Epithelial cell of esophagus (primary cell): Measurements from ENCODE around the gene POMT1.
"Not testable (repeated sequence)": the region's sequence is repeated elsewhere in the genome, so short reads cannot be mapped to it uniquely, and the experiment has no call there.

Source experiments
- DNase-seq: peaks from one replicate; pipeline ENCODE4 v3.0.0; 2010; ENCODE audit warnings: low read depth
- H3K4me3 ChIP-seq: 2 replicates; pipeline ENCODE4 v1.5.1; 2011; ENCODE audit warnings: mild to moderate bottlenecking, low read length, control low read depth
- TF ChIP-seq, protein P1 (sequence below): IDR thresholded peaks from 2 replicates; pipeline ENCODE4 v1.5.1; 2011; ENCODE audit warnings: low read depth, mild to moderate bottlenecking, low read length, control low read depth, inconsistent platforms; ENCODE audit not compliant: insufficient read depth; ENCODE audit errors: missing control alignments

POMT1 gene

DNA sequence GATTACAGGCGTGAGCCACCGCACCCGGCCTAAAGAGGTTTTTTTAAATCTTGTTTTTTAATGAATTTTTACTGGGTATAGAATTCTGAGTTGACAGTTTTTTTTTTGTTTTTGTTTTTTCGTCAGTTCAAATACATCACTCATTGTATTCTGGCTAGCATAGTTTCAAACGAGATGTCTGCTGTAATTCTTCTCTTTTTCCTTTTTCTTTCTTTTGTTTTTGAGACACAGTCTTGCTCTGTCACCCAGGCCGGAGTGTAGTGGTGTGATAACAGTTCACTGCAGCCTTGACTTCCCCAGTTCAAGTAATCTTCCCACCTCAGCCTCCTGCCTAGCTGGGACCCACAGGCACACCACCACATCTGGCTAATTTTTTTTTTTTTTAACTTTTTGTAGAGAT is 40.4 kb downstream of the POMT1 start:
- no peak for DNase-seq
- no peak overlapping the region for H3K4me3 ChIP-seq
- TF ChIP-seq, protein P1, sequence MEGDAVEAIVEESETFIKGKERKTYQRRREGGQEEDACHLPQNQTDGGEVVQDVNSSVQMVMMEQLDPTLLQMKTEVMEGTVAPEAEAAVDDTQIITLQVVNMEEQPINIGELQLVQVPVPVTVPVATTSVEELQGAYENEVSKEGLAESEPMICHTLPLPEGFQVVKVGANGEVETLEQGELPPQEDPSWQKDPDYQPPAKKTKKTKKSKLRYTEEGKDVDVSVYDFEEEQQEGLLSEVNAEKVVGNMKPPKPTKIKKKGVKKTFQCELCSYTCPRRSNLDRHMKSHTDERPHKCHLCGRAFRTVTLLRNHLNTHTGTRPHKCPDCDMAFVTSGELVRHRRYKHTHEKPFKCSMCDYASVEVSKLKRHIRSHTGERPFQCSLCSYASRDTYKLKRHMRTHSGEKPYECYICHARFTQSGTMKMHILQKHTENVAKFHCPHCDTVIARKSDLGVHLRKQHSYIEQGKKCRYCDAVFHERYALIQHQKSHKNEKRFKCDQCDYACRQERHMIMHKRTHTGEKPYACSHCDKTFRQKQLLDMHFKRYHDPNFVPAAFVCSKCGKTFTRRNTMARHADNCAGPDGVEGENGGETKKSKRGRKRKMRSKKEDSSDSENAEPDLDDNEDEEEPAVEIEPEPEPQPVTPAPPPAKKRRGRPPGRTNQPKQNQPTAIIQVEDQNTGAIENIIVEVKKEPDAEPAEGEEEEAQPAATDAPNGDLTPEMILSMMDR = no peak

DNA sequence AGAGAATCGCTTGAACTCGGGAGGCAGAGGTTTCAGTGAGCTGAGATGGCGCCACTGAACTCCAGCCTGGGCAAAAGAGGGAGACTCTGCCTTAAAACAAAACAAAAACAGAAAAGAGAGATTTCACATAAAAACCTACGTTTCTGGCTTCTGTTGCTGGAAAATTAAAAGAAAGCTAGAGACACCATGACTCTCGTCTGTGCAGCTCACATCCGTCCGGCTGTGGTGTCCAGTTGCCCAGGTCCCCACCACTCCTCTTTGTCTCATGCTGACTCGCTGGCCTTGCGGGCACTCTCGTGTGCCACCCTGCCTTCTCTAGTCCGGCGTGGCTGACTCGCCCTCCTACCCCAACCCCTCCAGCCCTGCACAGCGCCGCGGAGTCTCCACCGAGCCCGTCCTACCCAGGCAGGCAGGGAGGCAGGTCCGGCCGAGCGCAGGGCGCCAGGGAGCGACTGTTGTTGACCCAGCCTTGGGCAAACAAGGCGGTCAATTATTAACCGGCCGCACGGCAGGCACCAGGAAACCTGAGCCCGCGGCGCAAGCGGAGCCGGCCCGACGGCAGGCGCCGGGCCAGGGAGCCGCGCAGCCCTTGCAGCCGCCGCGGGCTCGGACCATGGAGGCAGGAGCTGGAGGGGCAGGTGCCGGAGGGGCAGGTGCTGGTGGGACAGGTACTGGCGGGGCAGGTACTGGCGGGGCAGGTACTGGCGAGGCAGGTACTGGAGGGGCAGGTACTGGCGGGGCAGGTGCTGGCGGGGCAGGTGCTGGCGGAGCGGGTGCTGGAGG is 42.5 kb downstream of the POMT1 start, which contains the start of gene PRRT1B:
Gene PRRT1B (plus strand): TSS at position 521 of the 783 bp plus-strand sequence. CDS start 93 bp downstream, at position 614.
- no peak within 1 kb of the TSS for H3K4me3 ChIP-seq
- DNase-seq = no peak
- TF ChIP-seq, protein P1 = no peak

DNA sequence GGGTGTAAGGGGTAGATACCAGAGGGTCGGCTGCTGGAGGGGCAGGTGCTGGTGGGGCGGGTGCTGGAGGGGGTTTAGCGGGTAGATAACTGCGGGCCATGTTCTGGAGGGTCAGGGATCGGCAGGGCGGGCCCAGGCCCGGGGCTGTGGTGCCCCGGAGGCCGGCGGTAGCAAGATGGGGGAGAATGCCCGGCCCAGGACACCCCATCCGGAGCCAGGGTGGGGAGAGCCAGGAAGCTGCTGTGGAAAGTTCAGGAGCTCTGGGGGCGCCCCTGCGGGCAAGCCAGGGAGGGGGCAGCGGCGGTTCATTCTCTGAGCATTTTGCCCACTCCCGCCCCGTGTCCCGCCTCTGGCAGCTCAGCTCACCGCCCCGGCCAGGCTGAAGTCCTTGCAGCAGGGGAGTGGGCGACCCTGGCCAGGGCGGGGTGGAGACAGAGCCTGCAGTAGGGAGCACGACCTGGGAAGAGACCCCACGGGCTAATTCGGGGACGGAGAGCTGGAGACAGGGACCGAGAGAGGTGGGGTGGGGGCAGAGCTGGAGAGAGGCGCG is 43.1 kb downstream of the POMT1 start:
- DNase-seq = no peak
- H3K4me3 ChIP-seq = no peak overlapping the region
- TF ChIP-seq, protein P1 = no peak

DNA sequence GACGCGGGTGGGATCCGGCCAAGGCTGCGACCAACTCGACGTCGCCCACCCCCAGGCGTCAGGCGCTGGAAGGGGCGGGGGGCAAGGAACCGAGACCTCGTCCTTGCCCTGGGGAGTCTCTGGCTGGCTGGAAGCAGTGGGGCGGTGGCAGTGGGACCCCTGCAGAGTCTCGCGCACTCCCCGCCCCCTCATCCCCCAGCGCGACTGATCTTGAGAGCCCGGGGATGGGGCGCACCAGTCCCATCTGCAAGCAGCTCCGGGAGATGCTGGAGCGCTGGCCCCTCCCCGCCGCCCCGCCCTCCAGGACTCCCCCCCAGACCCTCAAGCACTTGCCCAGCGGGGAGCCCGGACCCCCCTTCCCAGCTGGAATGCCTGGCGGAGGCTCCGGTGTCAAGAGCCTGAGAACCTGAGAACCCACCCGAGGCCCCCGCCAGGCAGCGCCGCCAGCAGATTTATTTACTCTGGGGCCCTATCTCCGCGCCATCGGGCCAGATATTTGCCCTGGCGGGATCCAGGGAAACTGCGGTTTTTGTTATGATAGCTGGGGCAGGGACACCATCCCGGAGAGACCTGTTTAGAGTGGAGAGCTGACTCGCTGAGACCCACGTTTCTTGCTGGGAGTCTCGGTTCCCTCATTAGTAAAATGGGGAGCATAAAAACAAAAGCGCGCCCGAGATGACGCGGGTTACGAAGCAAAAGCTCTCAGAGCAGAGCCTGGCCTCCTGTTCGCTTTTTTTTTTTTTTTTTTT is 43.8 kb downstream of the POMT1 start:
- no peak overlapping the region for H3K4me3 ChIP-seq
- TF ChIP-seq, protein P1 = no peak
- DNase-seq = no peak

DNA sequence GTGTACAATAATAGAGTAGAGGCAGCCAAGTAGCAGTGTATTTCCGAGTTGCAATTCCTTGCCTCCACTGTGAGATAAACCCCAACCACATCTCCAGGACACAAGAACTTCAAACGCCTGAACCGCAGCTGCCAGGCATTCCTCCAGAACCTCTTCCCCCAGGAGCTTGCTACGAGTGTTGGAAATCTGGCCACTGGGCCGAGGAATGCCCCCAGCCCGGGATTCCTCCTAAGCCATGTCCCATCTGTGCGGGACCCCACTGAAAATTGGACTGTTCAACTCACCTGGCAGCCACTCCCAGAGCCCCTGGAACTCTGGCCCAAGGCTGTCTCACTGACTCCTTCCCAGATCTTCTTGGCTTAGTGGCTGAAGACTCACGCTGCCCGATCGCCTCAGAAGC is 46.5 kb downstream of the POMT1 start:
- DNase-seq = not testable (repeated sequence)

DNA sequence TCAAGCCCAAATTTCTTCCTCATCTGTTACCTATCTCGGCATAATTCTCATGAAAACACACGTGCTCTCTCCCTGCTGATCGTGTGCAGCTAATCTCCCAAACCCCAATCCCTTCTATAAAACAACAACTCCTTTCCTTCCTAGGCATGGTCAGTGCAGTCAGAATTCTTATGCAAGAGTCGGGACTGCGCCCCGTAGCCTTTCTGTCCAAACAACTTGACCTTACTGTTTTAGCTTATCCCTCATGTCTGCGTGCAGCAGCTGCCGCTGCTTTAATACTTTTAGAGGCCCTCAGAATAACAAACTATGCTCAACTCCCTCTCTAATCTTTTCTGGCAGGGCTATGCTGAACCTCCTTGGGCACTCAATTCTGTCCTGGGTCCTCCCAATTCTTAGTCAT is 47.7 kb downstream of the POMT1 start:
- H3K4me3 ChIP-seq, DNase-seq: not testable (repeated sequence)

More for the DNA sequence above, 46.5 kb downstream of the POMT1 start:
- H3K4me3 ChIP-seq = not testable (repeated sequence)

DNA sequence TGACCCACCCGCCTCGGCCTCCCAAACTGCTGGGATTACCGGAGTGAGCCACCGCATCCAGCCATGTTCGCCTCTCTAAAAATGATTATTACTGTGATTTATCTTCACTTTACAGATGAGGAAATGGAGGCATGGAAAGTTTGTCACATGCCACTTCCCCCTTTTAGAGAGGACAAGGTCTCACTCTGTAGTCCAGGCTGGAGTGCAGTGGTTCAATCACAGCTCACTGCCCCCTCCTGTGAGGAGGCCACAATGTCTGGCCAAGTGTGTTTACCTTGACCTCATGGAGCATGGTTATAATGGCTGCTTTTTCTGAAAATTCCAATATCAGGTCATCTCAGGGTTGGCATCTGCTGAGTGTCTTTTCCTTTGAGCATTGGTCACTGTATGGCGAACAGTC is 49.3 kb downstream of the POMT1 start:
- TF ChIP-seq, protein P1 = no peak
- DNase-seq = no peak
- no peak overlapping the region for H3K4me3 ChIP-seq
